Neuronal stem cell (in vitro differentiated cells): ENCODE data around the gene GALNTL6.

Experiments
- DNase-seq: peaks from one replicate; pipeline ENCODE4 v3.0.0-alpha.2; 2013; ENCODE audit warnings: low spot score
- H2AFZ ChIP-seq: one replicate; pipeline ENCODE4 v1.6.1; 2013; ENCODE audit warnings: mild to moderate bottlenecking, low read length, inconsistent platforms
- H2AK5ac ChIP-seq: 2 replicates; pipeline ENCODE4 v1.6.1; 2013; ENCODE audit warnings: low read depth, mild to moderate bottlenecking, inconsistent platforms, low read length, moderate library complexity, mixed read lengths
- H2BK120ac ChIP-seq: 2 replicates; pipeline ENCODE4 v1.6.1; 2013; ENCODE audit warnings: low read depth, mild to moderate bottlenecking, inconsistent platforms, low read length, moderate library complexity, mixed read lengths
- H2BK12ac ChIP-seq: one replicate; pipeline ENCODE4 v1.6.1; 2013; ENCODE audit warnings: low read length, inconsistent platforms
- H2BK15ac ChIP-seq: 2 replicates; pipeline ENCODE4 v1.6.1; 2013; ENCODE audit warnings: mild to moderate bottlenecking, low read length, inconsistent platforms, mixed read lengths
- H2BK5ac ChIP-seq: one replicate; pipeline ENCODE4 v1.6.1; 2013; ENCODE audit warnings: inconsistent platforms, mild to moderate bottlenecking, low read length, moderate library complexity
- H3K14ac ChIP-seq: one replicate; pipeline ENCODE4 v1.6.1; 2013; ENCODE audit warnings: low read length, inconsistent platforms
- H3K18ac ChIP-seq: 2 replicates; pipeline ENCODE4 v1.6.1; 2013; ENCODE audit warnings: low read length, inconsistent platforms
- H3K23ac ChIP-seq: 2 replicates; pipeline ENCODE4 v1.6.1; 2013; ENCODE audit warnings: low read depth, mild to moderate bottlenecking, mixed read lengths, low read length, inconsistent platforms; ENCODE audit not compliant: poor library complexity
- H3K27ac ChIP-seq: replicated peaks from 3 replicates; pipeline ENCODE4 v1.5.1; 2013; ENCODE audit warnings: low read length, inconsistent platforms
- H3K27me3 ChIP-seq, 3 experiments: 2 replicates each; pipeline ENCODE4 v1.6.1; 2013; ENCODE audit warnings: low read length in 3 of 3, mild to moderate bottlenecking in 2 of 3, inconsistent platforms in 1 of 3, low read depth in 1 of 3, mixed read lengths in 1 of 3, moderate library complexity in 1 of 3; ENCODE audit not compliant: control insufficient read depth in 3 of 3, insufficient read depth in 3 of 3
- H3K36me3 ChIP-seq, 2 donors: replicated peaks in 1 of 2; 2 replicates each; pipeline ENCODE4 v1.6.1; 2013; ENCODE audit warnings: low read length in 2 of 2; ENCODE audit not compliant: control insufficient read depth in 2 of 2, insufficient read depth in 2 of 2
- H3K4ac ChIP-seq: 2 replicates; pipeline ENCODE4 v1.6.1; 2013; ENCODE audit warnings: inconsistent platforms, mild to moderate bottlenecking, low read length, moderate library complexity
- H3K4me1 ChIP-seq, 2 donors: 1 replicate in 1 of 2; 2 replicates in 1 of 2; pipeline ENCODE4 v1.6.1; 2013; ENCODE audit warnings: low read length in 2 of 2, low read depth in 1 of 2; ENCODE audit not compliant: control insufficient read depth in 2 of 2, insufficient read depth in 1 of 2
- H3K4me2 ChIP-seq: one replicate; pipeline ENCODE4 v1.6.1; 2013; ENCODE audit warnings: mild to moderate bottlenecking, low read length, inconsistent platforms; ENCODE audit not compliant: insufficient read depth, poor library complexity, severe bottlenecking
- H3K4me3 ChIP-seq, 2 donors: 2 replicates each; pipeline ENCODE4 v1.5.1; 2013; ENCODE audit warnings: low read length in 2 of 2, mild to moderate bottlenecking in 2 of 2, inconsistent platforms in 1 of 2, moderate library complexity in 1 of 2
- H3K79me1 ChIP-seq: one replicate; pipeline ENCODE4 v1.6.1; 2013; ENCODE audit warnings: low read depth, mild to moderate bottlenecking, inconsistent platforms, low read length, moderate library complexity
- H3K9ac ChIP-seq: one replicate; pipeline ENCODE4 v1.6.1; 2013; ENCODE audit warnings: mild to moderate bottlenecking, low read depth, low read length, inconsistent platforms; ENCODE audit not compliant: poor library complexity
- H3K9me3 ChIP-seq, 2 donors: replicated peaks in 1 of 2; 2 replicates each; pipeline versions ENCODE3 to v1.6.1; 2013; ENCODE audit warnings: low read length in 2 of 2, mild to moderate bottlenecking in 2 of 2, inconsistent platforms in 1 of 2, low read depth in 1 of 2, mixed read lengths in 1 of 2, moderate library complexity in 1 of 2; ENCODE audit not compliant: control insufficient read depth in 2 of 2, insufficient read depth in 1 of 2
- H4K8ac ChIP-seq: one replicate; pipeline ENCODE4 v1.6.1; 2013; ENCODE audit warnings: low read depth, mild to moderate bottlenecking, inconsistent platforms, low read length, moderate library complexity
- H4K91ac ChIP-seq: one replicate; pipeline ENCODE4 v1.6.1; 2013; ENCODE audit warnings: low read length, low read depth, mild to moderate bottlenecking, inconsistent platforms; ENCODE audit not compliant: poor library complexity
- WGBS, 2 donors: extraction: QIAGEN DNeasy Blood & Tissue Kit; methylation state at CpG; one replicate each; pipeline ENCODE4 v1.1.7; 2013; ENCODE audit warnings: missing lambda C conversion rate in 2 of 2, mixed read lengths in 1 of 2; ENCODE audit not compliant: insufficient read length in 2 of 2, insufficient replicate concordance in 1 of 2; ENCODE audit errors: extremely low coverage in 2 of 2; 5-methylcytosine and 5-hydroxymethylcytosine counted together

GALNTL6 gene

DNA sequence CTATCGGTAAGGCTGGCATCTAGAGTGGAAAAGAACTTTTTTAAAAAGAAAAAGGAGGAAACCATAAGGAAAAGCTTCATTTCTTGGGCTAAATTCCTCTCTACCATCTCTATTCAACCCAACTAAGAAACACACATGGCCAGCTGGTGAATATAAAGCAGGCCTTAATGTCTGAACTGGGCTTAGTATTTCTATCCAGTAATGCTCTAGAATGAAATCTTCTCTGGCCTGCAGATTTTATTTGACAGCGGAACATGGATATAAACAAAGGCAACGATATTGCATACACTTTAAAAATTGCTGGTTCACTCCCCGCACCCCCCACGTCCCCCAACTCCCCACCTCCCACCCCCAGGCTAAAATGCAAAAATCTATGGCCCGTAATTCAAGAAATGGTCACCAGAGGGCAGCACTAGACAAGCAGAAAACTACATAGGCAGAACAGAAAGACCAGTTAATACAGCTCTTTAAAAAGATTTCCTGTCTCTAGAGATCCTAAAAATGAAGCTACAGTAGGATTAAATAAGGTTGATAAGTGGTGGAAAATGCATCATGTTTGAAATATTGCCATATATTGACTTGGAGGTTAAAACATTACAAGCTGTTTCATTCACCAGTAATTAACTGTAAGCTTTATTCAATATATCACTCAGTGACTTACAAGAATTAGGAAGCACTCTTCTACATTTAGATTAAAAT lies 1200.2 kb downstream of the GALNTL6 start:
- H3K23ac ChIP-seq: no peak overlapping the region
- H3K4ac ChIP-seq: no peak overlapping the region
- H2BK12ac ChIP-seq: no peak overlapping the region
- no peak overlapping the region for H3K4me2 ChIP-seq
- H2AK5ac ChIP-seq: no peak overlapping the region
- H3K27ac ChIP-seq: no peak overlapping the region
- H2BK15ac ChIP-seq: no peak overlapping the region
- H3K14ac ChIP-seq: no peak overlapping the region
- no peaks in the 10 kb centered on the region for H3K36me3 ChIP-seq
- H3K9ac ChIP-seq: no peak overlapping the region
- no peak overlapping the region for H4K8ac ChIP-seq
- H2BK5ac ChIP-seq: no peak overlapping the region
- no peak overlapping the region for H3K18ac ChIP-seq
- H2AFZ ChIP-seq: no peak overlapping the region
- H4K91ac ChIP-seq: no peak overlapping the region
- H3K9me3 ChIP-seq: no peaks in the 10 kb centered on the region
- H3K27me3 ChIP-seq: no peaks in the 10 kb centered on the region
- no CpG with 5 or more reads among the region's 6 CpGs for WGBS, 2 donors
- H3K79me1 ChIP-seq: no peaks in the 10 kb centered on the region
- no peaks in the 10 kb centered on the region for H3K4me1 ChIP-seq
- no peak overlapping the region for H3K4me3 ChIP-seq
- peak; percentile 71 for DNase-seq
- no peak overlapping the region for H2BK120ac ChIP-seq

DNA sequence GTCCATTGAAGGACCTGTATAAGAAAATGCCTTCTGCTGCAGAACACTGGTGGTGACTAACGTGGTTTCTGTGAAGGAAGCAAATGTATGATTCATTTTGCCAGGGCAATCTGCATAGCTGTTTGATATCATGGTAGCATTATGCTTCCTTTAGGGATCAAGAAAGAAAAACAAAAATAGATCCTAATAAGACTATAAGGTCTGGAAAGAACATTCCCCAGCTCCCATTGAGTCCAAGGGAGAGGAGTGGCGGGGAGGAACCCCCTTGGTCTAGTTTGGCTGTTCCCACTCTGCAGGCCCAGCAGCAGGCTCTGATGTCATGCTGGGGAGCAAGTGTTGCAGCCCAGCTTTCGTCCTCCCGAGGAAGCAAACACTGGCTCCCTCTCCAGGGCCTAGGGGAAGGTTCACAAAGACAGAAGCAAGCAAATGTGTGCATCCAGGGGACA lies 1200.9 kb downstream of the GALNTL6 start:
- peak; percentile 54 for DNase-seq
- H3K23ac ChIP-seq: no peak overlapping the region
- no peak overlapping the region for H3K27ac ChIP-seq
- no peaks in the 10 kb centered on the region for H3K9me3 ChIP-seq
- H2AK5ac ChIP-seq: no peak overlapping the region
- no peak overlapping the region for H4K91ac ChIP-seq
- H3K4me2 ChIP-seq: no peak overlapping the region
- no peaks in the 10 kb centered on the region for H3K4me1 ChIP-seq
- no peak overlapping the region for H3K4me3 ChIP-seq
- no peak overlapping the region for H2BK120ac ChIP-seq
- no peak overlapping the region for H2BK15ac ChIP-seq
- no CpG with 5 or more reads among the region's 4 CpGs for WGBS, 2 donors
- H3K36me3 ChIP-seq: no peaks in the 10 kb centered on the region
- peak overlapping the region; percentile 63 for H2AFZ ChIP-seq
- no peaks in the 10 kb centered on the region for H3K27me3 ChIP-seq
- no peak overlapping the region for H2BK12ac ChIP-seq
- no peak overlapping the region for H3K9ac ChIP-seq
- no peak overlapping the region for H3K14ac ChIP-seq
- H4K8ac ChIP-seq: no peak overlapping the region
- H2BK5ac ChIP-seq: no peak overlapping the region
- H3K18ac ChIP-seq: no peak overlapping the region
- H3K4ac ChIP-seq: no peak overlapping the region
- H3K79me1 ChIP-seq: no peaks in the 10 kb centered on the region

DNA sequence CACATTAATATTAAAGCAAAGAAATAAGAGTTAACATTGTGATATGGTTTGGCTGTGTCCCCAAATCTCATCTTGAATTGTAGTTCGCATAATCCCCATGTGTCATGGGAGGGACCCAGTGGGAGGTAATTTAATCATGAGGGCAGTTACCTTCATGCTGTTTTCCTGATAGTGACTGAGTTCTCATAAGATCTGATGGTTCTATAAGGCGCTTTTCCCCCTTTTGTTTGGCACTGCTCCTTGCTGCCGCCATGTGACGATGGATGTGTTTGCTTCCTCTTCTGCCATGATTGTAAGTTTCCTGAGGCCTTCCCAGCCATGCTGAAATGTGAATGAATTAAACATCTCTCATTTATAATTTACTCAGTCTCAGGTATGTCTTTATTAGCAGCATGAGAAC lies 1201.6 kb downstream of the GALNTL6 start:
- no peak overlapping the region for H3K18ac ChIP-seq
- no peak overlapping the region for H4K91ac ChIP-seq
- peak overlapping the region; percentile 63 for H2AFZ ChIP-seq
- H4K8ac ChIP-seq: no peak overlapping the region
- no CpG with 5 or more reads among the region's 4 CpGs for WGBS, 2 donors
- H2BK15ac ChIP-seq: no peak overlapping the region
- no peaks in the 10 kb centered on the region for H3K4me1 ChIP-seq
- H3K4ac ChIP-seq: no peak overlapping the region
- H3K9ac ChIP-seq: no peak overlapping the region
- H2BK5ac ChIP-seq: no peak overlapping the region
- no peak overlapping the region for H3K4me3 ChIP-seq
- H3K79me1 ChIP-seq: no peaks in the 10 kb centered on the region
- H2BK12ac ChIP-seq: no peak overlapping the region
- H3K27ac ChIP-seq: no peak overlapping the region
- H3K36me3 ChIP-seq: no peaks in the 10 kb centered on the region
- no peak overlapping the region for H3K4me2 ChIP-seq
- no peaks in the 10 kb centered on the region for H3K9me3 ChIP-seq
- H3K14ac ChIP-seq: no peak overlapping the region
- no peak overlapping the region for H2BK120ac ChIP-seq
- no peak overlapping the region for H2AK5ac ChIP-seq
- H3K23ac ChIP-seq: no peak overlapping the region
- no peaks in the 10 kb centered on the region for H3K27me3 ChIP-seq
- DNase-seq: no peak

DNA sequence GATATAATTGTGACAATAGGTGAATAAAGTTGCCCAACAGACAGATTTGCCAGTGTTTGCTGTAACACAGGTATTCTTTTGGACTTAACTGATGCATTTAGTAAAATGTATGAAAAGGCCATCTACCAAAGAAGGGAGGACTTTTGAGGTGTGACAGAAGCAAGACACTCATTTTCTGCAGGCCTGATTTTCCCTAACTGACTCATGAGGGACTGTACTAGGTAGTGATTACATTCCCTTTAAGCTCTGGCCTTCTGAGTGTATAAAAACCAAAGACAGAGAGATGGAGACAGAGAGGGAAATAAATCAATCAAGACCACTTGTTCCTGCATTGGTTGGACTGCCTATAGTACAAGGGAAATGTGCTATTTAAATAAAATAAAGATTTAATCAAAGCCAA lies 1204.6 kb downstream of the GALNTL6 start:
- Histone ChIP-seq H3K27ac (no peak overlapping the region), H3K79me1 (no peaks in the 10 kb centered on the region), H3K4ac (no peak overlapping the region), H2BK5ac (no peak overlapping the region), H3K4me1 (no peaks in the 10 kb centered on the region), H2BK15ac (no peak overlapping the region), H3K9me3 (no peaks in the 10 kb centered on the region), H4K8ac (no peak overlapping the region), H3K27me3 (no peaks in the 10 kb centered on the region), H2AK5ac (no peak overlapping the region), H3K36me3 (no peaks in the 10 kb centered on the region), H2AFZ (no peak overlapping the region), H3K23ac (no peak overlapping the region), H3K4me2 (no peak overlapping the region), H3K18ac (no peak overlapping the region), H4K91ac (no peak overlapping the region), H2BK12ac (no peak overlapping the region), H3K9ac (no peak overlapping the region), H3K4me3 (no peak overlapping the region), H2BK120ac (no peak overlapping the region), H3K14ac (no peak overlapping the region)
- DNase-seq: no peak
